ENCODE measurements around the gene OBSCN.

GRCh38 chr1:228177721-228178710 is 29.8 kb upstream of the OBSCN start:
- TF ChIP-seq CTCF (conservative IDR thresholded peaks at IDR 0.05 in 1 of 2, IDR thresholded peaks at IDR 0.05 in 1 of 2; ENCODE audit: extremely low read depth in 1 of 2, insufficient read depth in 1 of 2, low read depth in 1 of 2, low read length in 2 of 2): no peak
- TF ChIP-seq EZH2 (IDR thresholded peaks at IDR 0.05; ENCODE audit: borderline replicate concordance, low read length): no peak

Measured in mammary epithelial cell (primary cell).